RWPE2 (cell line): ENCODE results near the gene TBC1D14.

Experiments
- ATAC-seq: fragments of 200-7000 bp; cut with Tn5 transposase; 3 replicates; pipeline ENCODE4 v1.9.1; 2021; ENCODE audit warnings: low read depth
- DNase-seq: peaks from one replicate; pipeline ENCODE4 v3.0.0-alpha.2; 2020; ENCODE audit warnings: low spot score
- H3K27ac ChIP-seq: fragments of 450-650 bp; 2 replicates; pipeline ENCODE4 v1.5.1; 2017; ENCODE audit warnings: mild to moderate bottlenecking; ENCODE audit not compliant: poor library complexity, severe bottlenecking
- H3K27me3 ChIP-seq: fragments of 250-450 bp; sonication (Bioruptor Pico); 2 replicates; pipeline ENCODE4 v1.5.1; 2021; ENCODE audit warnings: mild to moderate bottlenecking, moderate library complexity; ENCODE audit not compliant: insufficient read depth, poor library complexity, severe bottlenecking
- H3K36me3 ChIP-seq: fragments of 250-450 bp; sonication (Bioruptor Pico); 2 replicates; pipeline ENCODE4 v1.5.1; 2020; ENCODE audit warnings: low read depth, mild to moderate bottlenecking, moderate library complexity
- H3K4me1 ChIP-seq: fragments of 250-450 bp; sonication (Bioruptor Pico); 2 replicates; pipeline ENCODE4 v1.5.1; 2021; ENCODE audit warnings: mild to moderate bottlenecking, moderate library complexity; ENCODE audit not compliant: insufficient read depth, poor library complexity, severe bottlenecking
- H3K4me3 ChIP-seq: fragments of 250-450 bp; sonication (Bioruptor Pico); 2 replicates; pipeline ENCODE4 v1.5.1; 2021; ENCODE audit warnings: mild to moderate bottlenecking, moderate library complexity; ENCODE audit not compliant: severe bottlenecking
- H3K9me3 ChIP-seq: fragments of 250-450 bp; sonication (Bioruptor Pico); 2 replicates; pipeline ENCODE4 v1.5.1; 2021; ENCODE audit warnings: mild to moderate bottlenecking, moderate library complexity; ENCODE audit not compliant: severe bottlenecking
- CTCF ChIP-seq: fragments of 450-650 bp; IDR thresholded peaks from one replicate; pipeline ENCODE4 v1.5.1; 2017; ENCODE audit warnings: mild to moderate bottlenecking, moderate library complexity; ENCODE audit not compliant: poor library complexity, severe bottlenecking

The TBC1D14 gene

DNA sequence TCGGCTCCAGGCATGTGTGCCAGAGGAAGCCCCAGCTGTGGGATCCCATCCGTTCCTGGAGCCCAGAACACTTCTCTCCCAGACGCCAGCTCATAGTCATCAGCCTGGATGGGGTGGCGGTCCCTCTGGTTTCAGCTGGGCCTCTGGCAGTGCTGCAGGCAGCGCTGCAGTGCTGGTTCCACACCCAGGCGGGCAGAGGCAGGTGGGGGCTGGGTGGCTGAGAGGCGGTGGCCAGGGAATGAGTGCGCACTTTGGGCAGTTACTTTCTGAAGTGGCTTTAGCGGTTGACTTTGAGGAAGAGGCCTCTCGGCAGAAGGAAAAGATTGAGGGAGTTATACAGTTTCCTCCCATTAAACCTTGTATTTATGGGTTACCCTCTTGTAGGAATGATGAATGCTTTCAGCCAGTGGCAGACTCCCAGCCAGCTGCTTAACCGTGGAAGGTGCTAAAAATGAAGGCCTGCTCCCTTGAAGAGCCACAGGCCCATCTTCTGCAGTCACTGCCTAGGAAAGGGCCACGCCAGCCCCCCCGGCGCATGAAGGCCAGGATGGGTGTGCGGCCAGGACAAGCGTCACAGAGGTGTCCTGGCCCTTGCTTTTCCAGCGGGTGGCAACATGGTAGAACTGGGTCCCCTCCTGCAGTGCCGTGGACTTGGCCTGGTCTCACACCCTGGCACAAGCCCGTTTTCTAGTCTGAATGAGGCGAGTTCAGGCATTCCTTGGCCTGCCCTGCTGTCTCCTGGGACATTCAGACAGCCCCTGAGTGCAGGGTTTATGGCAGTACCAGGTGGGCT is 143.5 kb downstream of the TBC1D14 start:
- H3K4me3 ChIP-seq, result no peak overlapping the region
- no peaks in the 10 kb centered on the region for H3K4me1 ChIP-seq
- no peaks in the 10 kb centered on the region for H3K9me3 ChIP-seq
- ATAC-seq (no peak; the same call in 2 of the 3 replicates), DNase-seq (no peak)
- H3K27me3 ChIP-seq, result no peaks in the 10 kb centered on the region
- TF ChIP-seq CTCF, result no peak
- no peak overlapping the region for H3K27ac ChIP-seq
- peaks cover 43% of the 10 kb centered on the region for H3K36me3 ChIP-seq

GRCh38 chr4:7054106-7054880 is 144.7 kb downstream of the TBC1D14 start:
- ATAC-seq (no peak), DNase-seq (no peak)
- no peak for TF ChIP-seq CTCF
- Histone ChIP-seq H3K4me1 (no peaks in the 10 kb centered on the region), H3K36me3 (peaks cover 48% of the 10 kb centered on the region), H3K27me3 (no peaks in the 10 kb centered on the region), H3K4me3 (no peak overlapping the region), H3K9me3 (no peaks in the 10 kb centered on the region), H3K27ac (no peak overlapping the region)

DNA sequence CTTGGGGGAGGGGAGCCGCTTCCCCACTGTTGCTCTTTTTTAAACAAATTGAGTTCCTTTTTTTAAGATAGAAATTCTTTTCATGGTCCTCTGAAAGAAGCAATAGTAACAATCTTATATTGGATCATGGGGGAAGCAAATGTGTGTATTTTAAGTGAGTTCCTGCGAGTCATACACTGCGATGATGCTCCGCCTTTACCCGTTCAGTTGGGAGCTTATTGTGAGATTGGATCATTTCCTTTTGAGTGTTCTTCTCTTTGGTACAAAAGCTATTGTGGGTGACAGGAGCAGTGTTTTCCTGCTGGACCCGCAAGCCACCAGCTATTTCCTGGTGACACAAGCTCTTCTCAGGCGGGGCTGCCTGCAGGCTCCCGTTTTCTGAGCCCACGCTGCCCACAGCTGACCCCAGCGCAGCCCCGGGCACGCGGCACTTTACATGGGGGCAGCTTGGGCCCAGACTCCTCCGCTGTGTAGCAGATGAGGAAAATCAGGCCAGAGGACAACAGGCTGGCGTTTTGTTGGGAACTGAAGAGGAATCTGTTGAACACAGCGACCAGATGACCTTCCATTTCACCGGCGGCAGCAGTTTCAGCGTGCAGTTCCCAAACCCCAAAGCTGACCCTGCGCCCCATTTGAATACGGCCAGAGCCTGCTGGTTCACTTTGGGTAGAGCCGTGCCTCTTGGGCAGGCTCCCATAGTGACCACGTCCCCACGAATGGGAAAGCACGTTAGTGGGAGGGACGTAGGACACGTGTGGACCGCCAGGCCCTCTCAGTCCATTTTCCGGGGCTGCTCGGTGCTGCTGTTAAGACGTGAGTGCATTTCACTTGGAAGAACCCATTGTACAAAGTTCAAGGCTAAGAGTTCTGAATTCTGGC is 145.7 kb downstream of the TBC1D14 start:
- H3K4me3 ChIP-seq, result no peak overlapping the region
- DNase-seq, result no peak
- peaks cover 59% of the 10 kb centered on the region for H3K36me3 ChIP-seq
- H3K27me3 ChIP-seq, result no peaks in the 10 kb centered on the region
- no peaks in the 10 kb centered on the region for H3K9me3 ChIP-seq
- H3K27ac ChIP-seq, result no peak overlapping the region
- no peak for ATAC-seq
- no peak for TF ChIP-seq CTCF
- no peaks in the 10 kb centered on the region for H3K4me1 ChIP-seq

DNA sequence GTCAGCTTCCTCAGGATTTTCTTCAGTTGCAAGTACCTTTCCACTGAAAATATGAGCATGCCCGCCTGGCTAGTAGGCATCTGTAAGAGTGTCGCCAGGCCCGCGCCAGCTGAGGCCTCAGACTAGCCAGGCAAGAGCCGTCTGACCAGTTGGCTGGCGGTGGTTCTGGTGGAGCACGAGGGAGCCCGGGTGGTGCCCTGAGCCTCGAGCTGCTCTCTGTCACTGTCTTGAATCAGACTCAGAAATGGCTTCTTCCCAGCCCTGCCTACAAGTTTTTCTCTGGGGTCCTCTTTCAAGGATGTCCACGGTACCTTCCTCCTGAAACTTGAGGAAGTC is 146.3 kb downstream of the TBC1D14 start:
- Histone ChIP-seq H3K4me1 (no peaks in the 10 kb centered on the region), H3K9me3 (no peaks in the 10 kb centered on the region), H3K27ac (no peak overlapping the region), H3K4me3 (no peak overlapping the region), H3K27me3 (no peaks in the 10 kb centered on the region), H3K36me3 (peaks cover 65% of the 10 kb centered on the region)
- no peak for ATAC-seq
- DNase-seq, result no peak
- no peak for TF ChIP-seq CTCF
